ENCODE results near the gene TRAPPC3.

GRCh38 chr1:36093226-36093625, 56.1 kb downstream of the TRAPPC3 start:
- TF ChIP-seq CTCF (IDR thresholded peaks at IDR 0.05) (no peak), POLR2A (IDR thresholded peaks at IDR 0.05) (no peak)
